Osteocyte (in vitro differentiated cells): ENCODE measurements around the gene CNNM2. TPM values are rescaled to one million over a fixed set of nuclear protein-coding genes. Genes with fewer than 3 reads are reported as not detected.

ENCODE experiments used
- DNase-seq: peaks from one replicate; pipeline ENCODE4 v3.0.0; 2021; ENCODE audit warnings: mixed read lengths; ENCODE audit not compliant: unreplicated experiment; ENCODE audit errors: extremely low spot score
- H3K27ac Mint-ChIP-seq: one replicate; pipeline ENCODE4 v1.8.0; 2021; ENCODE audit warnings: mild to moderate bottlenecking, mixed read lengths; ENCODE audit not compliant: unreplicated experiment
- H3K27me3 Mint-ChIP-seq: one replicate; pipeline ENCODE4 v1.8.0; 2021; ENCODE audit warnings: mixed read lengths; ENCODE audit not compliant: unreplicated experiment
- H3K36me3 Mint-ChIP-seq: one replicate; pipeline ENCODE4 v1.8.0; 2021; ENCODE audit warnings: mixed read lengths; ENCODE audit not compliant: unreplicated experiment
- H3K4me1 Mint-ChIP-seq: one replicate; pipeline ENCODE4 v1.8.0; 2021; ENCODE audit warnings: mixed read lengths; ENCODE audit not compliant: unreplicated experiment
- H3K4me3 Mint-ChIP-seq: one replicate; pipeline ENCODE4 v1.8.0; 2021; ENCODE audit warnings: mild to moderate bottlenecking, moderate library complexity, mixed read lengths; ENCODE audit not compliant: unreplicated experiment
- H3K9me3 Mint-ChIP-seq: one replicate; pipeline ENCODE4 v1.8.0; 2021; ENCODE audit warnings: mixed read lengths; ENCODE audit not compliant: unreplicated experiment
- total RNA-seq: library from RNA; stranded (reverse); gene quantifications from 2 replicates; pipeline ENCODE4 v1.2.1, GENCODE V29; 2021
- TF ChIP-seq, protein P1 (sequence below): fragments of 200-600 bp; sonication (generic); IDR thresholded peaks from 2 replicates; pipeline ENCODE4 v1.5.0; 2021; ENCODE audit warnings: antibody characterized with exemption, mild to moderate bottlenecking, moderate library complexity

CNNM2 gene
- total RNA-seq, 1 donor from 2014 or later, result 11.7 TPM

GRCh38 chr10:103086261-103086660, 168.2 kb downstream of the CNNM2 start:
- Mint-ChIP-seq H3K27ac (peak overlapping the region; percentile 39), H3K4me3 (no peak overlapping the region), H3K36me3 (peaks cover 53% of the 10 kb centered on the region), H3K27me3 (no peaks in the 10 kb centered on the region), H3K4me1 (peaks cover 11% of the 10 kb centered on the region), H3K9me3 (no peaks in the 10 kb centered on the region)
- no peak for DNase-seq
- TF ChIP-seq, protein P1, sequence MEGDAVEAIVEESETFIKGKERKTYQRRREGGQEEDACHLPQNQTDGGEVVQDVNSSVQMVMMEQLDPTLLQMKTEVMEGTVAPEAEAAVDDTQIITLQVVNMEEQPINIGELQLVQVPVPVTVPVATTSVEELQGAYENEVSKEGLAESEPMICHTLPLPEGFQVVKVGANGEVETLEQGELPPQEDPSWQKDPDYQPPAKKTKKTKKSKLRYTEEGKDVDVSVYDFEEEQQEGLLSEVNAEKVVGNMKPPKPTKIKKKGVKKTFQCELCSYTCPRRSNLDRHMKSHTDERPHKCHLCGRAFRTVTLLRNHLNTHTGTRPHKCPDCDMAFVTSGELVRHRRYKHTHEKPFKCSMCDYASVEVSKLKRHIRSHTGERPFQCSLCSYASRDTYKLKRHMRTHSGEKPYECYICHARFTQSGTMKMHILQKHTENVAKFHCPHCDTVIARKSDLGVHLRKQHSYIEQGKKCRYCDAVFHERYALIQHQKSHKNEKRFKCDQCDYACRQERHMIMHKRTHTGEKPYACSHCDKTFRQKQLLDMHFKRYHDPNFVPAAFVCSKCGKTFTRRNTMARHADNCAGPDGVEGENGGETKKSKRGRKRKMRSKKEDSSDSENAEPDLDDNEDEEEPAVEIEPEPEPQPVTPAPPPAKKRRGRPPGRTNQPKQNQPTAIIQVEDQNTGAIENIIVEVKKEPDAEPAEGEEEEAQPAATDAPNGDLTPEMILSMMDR, result no peak

- peaks cover 11% of the 10 kb centered on the region for H3K4me1 Mint-ChIP-seq
- no peak overlapping the region for H3K4me3 Mint-ChIP-seq
- H3K36me3 Mint-ChIP-seq, result peaks cover 56% of the 10 kb centered on the region
- peak overlapping the region; percentile 56 for H3K27ac Mint-ChIP-seq
- TF ChIP-seq, protein P1, result no peak
- H3K9me3 Mint-ChIP-seq, result no peaks in the 10 kb centered on the region
- H3K27me3 Mint-ChIP-seq, result no peaks in the 10 kb centered on the region
- DNase-seq, result peak; percentile 44
Measured at GRCh38 chr10:103086799-103087198, 168.7 kb downstream of the CNNM2 start.

DNA sequence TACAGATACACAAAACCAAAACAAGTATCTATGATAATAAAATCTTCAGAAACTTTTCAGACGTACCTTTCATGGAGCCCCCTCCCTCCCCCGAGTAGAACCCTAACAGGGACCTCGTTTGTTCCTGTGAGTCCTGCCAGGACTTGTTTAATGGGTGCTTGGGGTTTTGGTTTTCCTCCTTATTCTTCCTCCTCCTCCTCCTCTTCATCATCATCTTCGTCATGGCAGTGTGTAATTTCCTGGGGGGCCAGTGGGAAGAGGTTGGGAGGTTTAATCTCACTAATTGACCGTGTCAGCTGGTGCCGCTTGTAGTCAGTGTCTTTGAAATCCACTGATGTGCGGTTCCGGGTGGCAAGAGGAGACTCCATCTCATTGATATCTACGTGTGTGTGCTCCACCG, 171.4 kb downstream of the CNNM2 start:
- H3K4me3 Mint-ChIP-seq, result no peak overlapping the region
- H3K36me3 Mint-ChIP-seq, result peaks cover 72% of the 10 kb centered on the region

DNA sequence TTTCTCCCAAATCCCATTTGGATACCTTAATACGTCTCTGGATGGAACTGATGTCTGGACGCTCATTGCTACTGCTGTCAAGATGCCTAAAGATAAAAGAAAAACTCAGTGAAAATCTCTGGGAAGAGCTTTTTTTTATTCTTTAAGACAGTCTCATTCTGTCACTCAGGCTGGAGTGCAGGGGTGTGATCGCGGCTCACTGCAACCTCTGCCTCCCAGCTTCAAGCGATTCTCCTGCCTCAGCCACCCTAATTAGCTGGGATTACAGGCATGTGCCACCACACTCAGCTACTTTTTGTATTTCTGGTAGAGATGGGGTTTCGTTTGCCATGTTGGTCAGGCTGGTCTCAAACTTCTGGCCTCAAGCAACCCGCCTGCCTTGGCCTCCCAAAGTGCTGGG, 172.8 kb downstream of the CNNM2 start:
- TF ChIP-seq, protein P1, result no peak

More for the DNA sequence above, 171.4 kb downstream of the CNNM2 start:
- peak; percentile 49 for DNase-seq
- H3K27me3 Mint-ChIP-seq, result no peaks in the 10 kb centered on the region
- H3K4me1 Mint-ChIP-seq, result peaks cover 11% of the 10 kb centered on the region
- no peak overlapping the region for H3K27ac Mint-ChIP-seq
- no peaks in the 10 kb centered on the region for H3K9me3 Mint-ChIP-seq
- TF ChIP-seq, protein P1, result no peak

GRCh38 chr10:103095005-103095404, 176.9 kb downstream of the CNNM2 start:
- no peak for DNase-seq
- Mint-ChIP-seq H3K4me1 (no peaks in the 10 kb centered on the region), H3K36me3 (peaks cover 57% of the 10 kb centered on the region), H3K27ac (no peak overlapping the region), H3K27me3 (no peaks in the 10 kb centered on the region), H3K9me3 (no peaks in the 10 kb centered on the region), H3K4me3 (no peak overlapping the region)
- TF ChIP-seq, protein P1, result no peak

More for the DNA sequence above, 172.8 kb downstream of the CNNM2 start:
- no peak overlapping the region for H3K4me3 Mint-ChIP-seq
- H3K27me3 Mint-ChIP-seq, result no peaks in the 10 kb centered on the region
- H3K27ac Mint-ChIP-seq, result no peak overlapping the region
- H3K4me1 Mint-ChIP-seq, result peaks cover 5% of the 10 kb centered on the region
- no peak for DNase-seq
- H3K9me3 Mint-ChIP-seq, result no peaks in the 10 kb centered on the region
- peaks cover 69% of the 10 kb centered on the region for H3K36me3 Mint-ChIP-seq
